H1 (cell line): ENCODE data around the gene TEKT3. TPM values are rescaled to one million over a fixed set of nuclear protein-coding genes. Genes with fewer than 3 reads are reported as not detected.

Source experiments
- CTCF ChIA-PET: fragments of 300-600 bp; sonication (Branson Sonifier 250); formaldehyde crosslinking; loops from one replicate; lab custom pipeline; 2021; ENCODE audit not compliant: partially characterized antibody; lab: Charles Lee
- POLR2A ChIA-PET: fragments of 300-600 bp; sonication (Branson Sonifier 250); formaldehyde crosslinking; loops from one replicate; lab custom pipeline; 2021; ENCODE audit warnings: inconsistent platforms; ENCODE audit not compliant: partially characterized antibody; lab: Charles Lee
- DNase-seq, 2 experiments: peaks; one replicate each; pipeline versions ENCODE4 v3.0.0 to v3.0.0-alpha.2; 2010 to 2022; ENCODE audit warnings: low spot score in 2 of 2, low read depth in 1 of 2, mixed read lengths in 1 of 2
- FAIRE-seq: peaks from 2 replicates; lab custom pipeline; 2011; peaks lifted over from hg19 to GRCh38; lab: Jason Lieb, UNC
- H2AFZ ChIP-seq: 2 replicates; pipeline ENCODE4 v1.8.1; 2012; ENCODE audit warnings: low read length, inconsistent platforms
- H2AK5ac ChIP-seq: 2 replicates; pipeline ENCODE4 v1.6.1; 2013; ENCODE audit warnings: low read depth, low read length
- H2BK120ac ChIP-seq: replicated peaks from 2 replicates; pipeline ENCODE3; 2013; ENCODE audit warnings: low read depth, low read length, inconsistent platforms
- H2BK12ac ChIP-seq: 2 replicates; pipeline ENCODE4 v1.6.1; 2013; ENCODE audit warnings: low read depth, low read length
- H2BK15ac ChIP-seq: 2 replicates; pipeline ENCODE4 v1.6.1; 2013; ENCODE audit warnings: low read length
- H2BK20ac ChIP-seq: 2 replicates; pipeline ENCODE4 v1.6.1; 2013; ENCODE audit warnings: low read length
- H2BK5ac ChIP-seq: 2 replicates; pipeline ENCODE4 v1.6.1; 2013; ENCODE audit warnings: low read depth, low read length
- H3K14ac ChIP-seq: 2 replicates; pipeline ENCODE4 v1.6.1; 2013; ENCODE audit warnings: inconsistent platforms; ENCODE audit not compliant: insufficient read length
- H3K18ac ChIP-seq: 2 replicates; pipeline ENCODE4 v1.6.1; 2013; ENCODE audit warnings: low read length; ENCODE audit errors: extremely low read depth
- H3K23ac ChIP-seq: 2 replicates; pipeline ENCODE4 v1.6.1; 2013; ENCODE audit warnings: inconsistent platforms; ENCODE audit not compliant: insufficient read length
- H3K23me2 ChIP-seq: 2 replicates; pipeline ENCODE4 v1.6.1; 2013; ENCODE audit warnings: low read depth, low read length
- H3K27ac ChIP-seq: 2 replicates; pipeline ENCODE4 v1.6.1; 2011; ENCODE audit warnings: low read depth, low read length, inconsistent platforms
- H3K27me3 ChIP-seq, 4 experiments: replicated peaks in 1 of 4; 1 replicate in 1 of 4; 2 replicates in 3 of 4; pipeline versions ENCODE4 v1.6.1 to v1.8.1; 2011 to 2013; ENCODE audit warnings: low read length in 3 of 4, mild to moderate bottlenecking in 3 of 4, inconsistent platforms in 2 of 4, mixed read lengths in 2 of 4, moderate library complexity in 1 of 4; ENCODE audit not compliant: control insufficient read depth in 3 of 4, insufficient read depth in 3 of 4; ENCODE audit errors: extremely low read depth in 1 of 4
- H3K36me3 ChIP-seq, 4 experiments: 2 replicates each; pipeline versions ENCODE4 v1.6.1 to v1.8.1; 2011 to 2013; ENCODE audit warnings: mild to moderate bottlenecking in 4 of 4, low read length in 3 of 4, moderate library complexity in 2 of 4, control low read depth in 1 of 4, inconsistent platforms in 1 of 4; ENCODE audit not compliant: insufficient read depth in 4 of 4, control insufficient read depth in 2 of 4
- H3K4ac ChIP-seq: replicated peaks from 2 replicates; pipeline ENCODE3; 2013; ENCODE audit warnings: low read length, low read depth, mixed read lengths, inconsistent platforms; ENCODE audit not compliant: insufficient read length
- H3K4me1 ChIP-seq, 4 experiments: replicated peaks in 1 of 4; 1 replicate in 1 of 4; 2 replicates in 3 of 4; pipeline versions ENCODE4 v1.6.1 to v1.8.1; 2011 to 2013; ENCODE audit warnings: low read length in 3 of 4, inconsistent platforms in 2 of 4, mixed read lengths in 1 of 4; ENCODE audit not compliant: insufficient read depth in 4 of 4, control insufficient read depth in 3 of 4
- H3K4me2 ChIP-seq, 2 experiments: 2 replicates each; pipeline versions ENCODE4 v1.6.1 to v1.8.1; 2011 to 2013; ENCODE audit warnings: low read depth in 2 of 2, low read length in 2 of 2, control low read depth in 1 of 2, inconsistent platforms in 1 of 2, mild to moderate bottlenecking in 1 of 2; ENCODE audit not compliant: insufficient read depth in 1 of 2
- H3K4me3 ChIP-seq, 4 experiments: fragments of 200-600, 300-600 bp in 1 of 4; sonication (generic), shearing (Covaris generic), sonication (Bioruptor Twin) in 1 of 4; 2 replicates each; pipeline versions ENCODE4 v1.5.1 to v1.8.1; 2011 to 2016; ENCODE audit warnings: low read length in 4 of 4, low read depth in 3 of 4, control low read depth in 2 of 4, inconsistent platforms in 2 of 4, mild to moderate bottlenecking in 2 of 4, mixed read lengths in 1 of 4, moderate library complexity in 1 of 4; ENCODE audit not compliant: insufficient read depth in 2 of 4; ENCODE audit errors: extremely low read depth in 1 of 4
- H3K56ac ChIP-seq: replicated peaks from 2 replicates; pipeline ENCODE3; 2013; ENCODE audit warnings: low read depth, mild to moderate bottlenecking, mixed read lengths, low read length, inconsistent platforms; ENCODE audit not compliant: insufficient read length
- H3K79me1 ChIP-seq: 2 replicates; pipeline ENCODE4 v1.6.1; 2013; ENCODE audit warnings: low read depth, low read length, control low read depth
- H3K79me2 ChIP-seq, 2 experiments: 2 replicates each; pipeline versions ENCODE4 v1.6.1 to v1.8.1; 2012 to 2013; ENCODE audit warnings: low read length in 2 of 2, mild to moderate bottlenecking in 2 of 2, inconsistent platforms in 1 of 2; ENCODE audit not compliant: insufficient read depth in 2 of 2, control insufficient read depth in 1 of 2
- H3K9ac ChIP-seq, 4 experiments: replicated peaks in 1 of 4; 1 replicate in 1 of 4; 2 replicates in 3 of 4; pipeline versions ENCODE4 v1.6.1 to v1.8.1; 2011 to 2013; ENCODE audit warnings: low read depth in 3 of 4, low read length in 3 of 4, control low read depth in 2 of 4, mild to moderate bottlenecking in 2 of 4, moderate library complexity in 2 of 4, inconsistent platforms in 1 of 4; ENCODE audit errors: extremely low read depth in 1 of 4
- H3K9me3 ChIP-seq, 2 experiments: 2 replicates each; pipeline versions ENCODE4 v1.6.1 to v1.8.1; 2012 to 2013; ENCODE audit warnings: mild to moderate bottlenecking in 2 of 2, moderate library complexity in 2 of 2, control low read depth in 1 of 2, inconsistent platforms in 1 of 2, low read depth in 1 of 2, low read length in 1 of 2, mixed read lengths in 1 of 2; ENCODE audit not compliant: insufficient read depth in 2 of 2
- H4K20me1 ChIP-seq, 2 experiments: replicated peaks in 1 of 2; 2 replicates each; pipeline versions ENCODE3 to v1.8.1; 2011 to 2013; ENCODE audit warnings: inconsistent platforms in 2 of 2, low read length in 2 of 2, mild to moderate bottlenecking in 1 of 2; ENCODE audit not compliant: insufficient read depth in 2 of 2, control insufficient read depth in 1 of 2
- H4K5ac ChIP-seq: 2 replicates; pipeline ENCODE4 v1.6.1; 2013; ENCODE audit warnings: low read length, low read depth, mixed read lengths, inconsistent platforms; ENCODE audit not compliant: insufficient read length
- H4K8ac ChIP-seq: 2 replicates; pipeline ENCODE4 v1.8.0; 2013; ENCODE audit warnings: mild to moderate bottlenecking, moderate library complexity, low read length, inconsistent platforms; ENCODE audit not compliant: insufficient read depth; ENCODE audit errors: extremely low read depth
- H4K91ac ChIP-seq: replicated peaks from 2 replicates; pipeline ENCODE3; 2013; ENCODE audit warnings: low read length, mixed read lengths, inconsistent platforms; ENCODE audit not compliant: insufficient read length
- ASH2L ChIP-seq: fragments of 200-600, 300-600 bp; sonication (generic); IDR thresholded peaks from one replicate; pipeline ENCODE4 v1.7.1; 2017; ENCODE audit warnings: low read length
- BACH1 ChIP-seq: IDR thresholded peaks from 2 replicates; pipeline ENCODE4 v1.6.1; 2012; ENCODE audit warnings: low read length, improper control_type of control experiment
- CEBPB ChIP-seq: IDR thresholded peaks from 2 replicates; pipeline ENCODE4 v1.6.1; 2012; ENCODE audit warnings: low read depth, low read length
- EGR1 ChIP-seq: IDR thresholded peaks from 2 replicates; pipeline ENCODE4 v1.6.1; 2011; ENCODE audit warnings: low read depth, low read length, borderline replicate concordance
- JUN ChIP-seq: IDR thresholded peaks from 2 replicates; pipeline ENCODE4 v1.6.1; 2011; ENCODE audit warnings: low read depth, mild to moderate bottlenecking, improper control_type of control experiment, low read length
- POLR2AphosphoS5 ChIP-seq: IDR thresholded peaks from 2 replicates; pipeline ENCODE4 v1.6.1; 2011; ENCODE audit warnings: low read depth, low read length
- SIN3A ChIP-seq, 2 experiments: IDR thresholded peaks in 1 of 2; conservative IDR thresholded peaks in 1 of 2; 2 replicates each; pipeline ENCODE4 v1.6.1; 2011 to 2012; ENCODE audit warnings: low read length in 2 of 2, improper control_type of control experiment in 1 of 2, low read depth in 1 of 2, mild to moderate bottlenecking in 1 of 2
- SIX5 ChIP-seq: IDR thresholded peaks from 2 replicates; pipeline ENCODE4 v1.6.1; 2011; ENCODE audit warnings: mild to moderate bottlenecking, low read depth, low read length
- TAF1 ChIP-seq: IDR thresholded peaks from 2 replicates; pipeline ENCODE4 v1.6.1; 2011; ENCODE audit warnings: mild to moderate bottlenecking, low read depth, low read length
- TCF12 ChIP-seq: IDR thresholded peaks from 2 replicates; pipeline ENCODE4 v1.6.1; 2011; ENCODE audit warnings: low read depth, mild to moderate bottlenecking, low read length
- YY1 ChIP-seq: IDR thresholded peaks from 2 replicates; pipeline ENCODE4 v1.6.1; 2011; ENCODE audit warnings: low read depth, mild to moderate bottlenecking, low read length
- ZNF274 ChIP-seq: IDR thresholded peaks from 2 replicates; pipeline ENCODE4 v1.7.0; 2012; ENCODE audit warnings: low read length, borderline replicate concordance; ENCODE audit errors: extremely low read depth
- WGBS, 2 experiments: shearing (Covaris generic) in 1 of 2; methylation state at CpG; one replicate each; pipeline versions ENCODE4 v1.1.6 to v1.1.7; 2013 to 2015; ENCODE audit warnings: low lambda C conversion rate in 2 of 2, mixed read lengths in 2 of 2, inconsistent platforms in 1 of 2, low coverage in 1 of 2, missing lambda C conversion rate in 1 of 2; ENCODE audit not compliant: insufficient replicate concordance in 2 of 2, insufficient coverage in 1 of 2, insufficient read length in 1 of 2; ENCODE audit errors: extremely low coverage in 1 of 2, missing lambda C conversion rate in 1 of 2; 5-methylcytosine and 5-hydroxymethylcytosine counted together
- polyA plus RNA-seq, 7 experiments: library from polyadenylated mRNA; depleted of rRNA in 3 of 7; stranded (reverse) in 5 of 7; unstranded in 2 of 7; fragments of >200 nt in 5 of 7; fragments of 200-250 nt in 2 of 7; gene quantifications; 1 replicate in 5 of 7; 2 replicates in 1 of 7; 4 replicates in 1 of 7; pipeline versions ENCODE4 v1.2.1 to v1.2.3, GENCODE V29; 2011 to 2013; ENCODE audit warnings: missing spikeins in 2 of 7, mixed read lengths in 2 of 7
- total RNA-seq: library from RNA; stranded (reverse); fragmentation: NEBNext Ultra II Directional; extraction: Animal tissue kit (Norgen Biotek cat#: 25700); gene quantifications from 2 replicates; pipeline ENCODE4 v1.2.1, GENCODE V29; 2021

Gene TEKT3
- total and polyA plus RNA-seq, 2 of the 8 experiments (the other 6 are each of a cell fraction or from before 2014, with no cell fraction given), result 2.2 to 2.9 TPM

- H3K4me1 ChIP-seq, result peaks cover 0 to 14% (median 2%) of the 10 kb centered on the region in 4 experiments; a peak in 5 of 7 replicates
- peaks cover 21 to 33% (median 30%) of the 10 kb centered on the region in 4 experiments for H3K27me3 ChIP-seq
- no peaks in the 10 kb centered on the region for H3K9me3 ChIP-seq
- H4K5ac ChIP-seq, result no peak overlapping the region
- no peak overlapping the region for H4K8ac ChIP-seq
- H3K23me2 ChIP-seq, result peaks cover 12% of the 10 kb centered on the region; the same call in 1 of the 2 replicates
- no peak overlapping the region for H2BK20ac ChIP-seq
- no peak overlapping the region for H3K4ac ChIP-seq
- no peak overlapping the region for H2BK5ac ChIP-seq
- H3K23ac ChIP-seq, result no peak overlapping the region
- DNase-seq (peak in 1 of 2 experiments; percentile 22), FAIRE-seq (no peak)
- H3K27ac ChIP-seq, result no peak overlapping the region
- H4K20me1 ChIP-seq, result peaks cover 0 to 1% of the 10 kb centered on the region in 2 experiments
- no peak overlapping the region for H2BK120ac ChIP-seq
- 90% methylated on average over 13 of the region's 13 CpGs; no CpG with 5 or more reads in 1 of the 2 experiments for WGBS, 2 experiments
- no peak overlapping the region for H3K9ac ChIP-seq
- H2BK12ac ChIP-seq, result 0 out of 2 replicates have a peak overlapping the region, but pooled peaks have one; percentile 43
- ChIA-PET CTCF (interaction anchor here (1.2 to 7.3 kb wide), 4 partner anchors 9 to 236 kb away, joined by 6 to 69 read pairs (median 6); no protein-coding TSS in a partner anchor), POLR2A (no interaction called here)
- H3K14ac ChIP-seq, result no peak overlapping the region
- no peaks in the 10 kb centered on the region for H3K79me1 ChIP-seq
- H3K36me3 ChIP-seq, result no peaks in the 10 kb centered on the region
- H3K56ac ChIP-seq, result no peak overlapping the region
- H2BK15ac ChIP-seq, result 0 out of 2 replicates have a peak overlapping the region, but pooled peaks have one; percentile 10
- no peak overlapping the region for H4K91ac ChIP-seq
- no peak overlapping the region for H2AK5ac ChIP-seq
- no peak overlapping the region for H3K4me2 ChIP-seq
- TF ChIP-seq ZNF274 (no peak), TCF12 (no peak), BACH1 (no peak), TAF1 (no peak), EGR1 (no peak), SIX5 (no peak), YY1 (no peak), POLR2AphosphoS5 (no peak), CEBPB (no peak), ASH2L (no peak), SIN3A (conservative IDR thresholded peaks at IDR 0.05 in 1 of 2, IDR thresholded peaks at IDR 0.05 in 1 of 2; ENCODE audit: low read depth in 1 of 2, low read length in 2 of 2) (no peak), JUN (no peak)
- no peak overlapping the region for H3K18ac ChIP-seq
- H3K79me2 ChIP-seq, result no peaks in the 10 kb centered on the region
- no peak overlapping the region for H3K4me3 ChIP-seq
- H2AFZ ChIP-seq, result no peak overlapping the region
Observed at GRCh38 chr17:15266325-15267125, 74.9 kb downstream of the TEKT3 start.
